Activated CD4-positive, CD25-positive, alpha-beta regulatory T cell treated with anti-CD3 and anti-CD28 coated beads, Interleukin-2, amount 50 U/mL, for 72 hours (primary cell): ENCODE measurements around the gene FBXO21.
"Not testable (repeated sequence)": the region's sequence is repeated elsewhere in the genome, so short reads cannot be mapped to it uniquely, and the experiment has no call there.

Experiments
- DNase-seq: peaks from one replicate; pipeline ENCODE4 v3.0.0; 2021

The FBXO21 gene

GRCh38 chr12:117134721-117135120 is 55.5 kb downstream of the FBXO21 start:
- no peak for DNase-seq

DNA sequence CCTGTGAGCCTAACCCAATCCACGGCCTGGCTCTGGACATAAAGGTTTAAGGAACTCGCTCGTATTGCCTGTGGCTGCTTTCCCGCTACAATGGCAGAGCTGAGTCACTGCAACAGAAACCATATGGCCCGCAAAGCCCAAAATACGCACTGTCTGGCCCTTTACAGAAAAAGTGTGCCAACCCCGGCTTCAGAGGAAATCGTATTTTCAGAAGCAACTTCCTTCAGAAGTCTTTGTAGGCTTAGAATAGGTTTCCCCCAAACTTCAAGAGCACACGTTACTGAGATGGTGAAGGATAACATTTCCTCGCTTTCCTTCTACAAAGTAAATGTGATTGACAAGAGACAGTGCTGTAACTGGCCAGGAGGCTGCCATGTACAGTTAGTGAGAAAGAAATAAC is 56.2 kb downstream of the FBXO21 start:
- DNase-seq = peak; percentile 46

- DNase-seq = no peak
Observed at GRCh38 chr12:117130801-117131200, 59.5 kb downstream of the FBXO21 start.

GRCh38 chr12:117129391-117129790 is 60.9 kb downstream of the FBXO21 start:
- DNase-seq = no peak

DNA sequence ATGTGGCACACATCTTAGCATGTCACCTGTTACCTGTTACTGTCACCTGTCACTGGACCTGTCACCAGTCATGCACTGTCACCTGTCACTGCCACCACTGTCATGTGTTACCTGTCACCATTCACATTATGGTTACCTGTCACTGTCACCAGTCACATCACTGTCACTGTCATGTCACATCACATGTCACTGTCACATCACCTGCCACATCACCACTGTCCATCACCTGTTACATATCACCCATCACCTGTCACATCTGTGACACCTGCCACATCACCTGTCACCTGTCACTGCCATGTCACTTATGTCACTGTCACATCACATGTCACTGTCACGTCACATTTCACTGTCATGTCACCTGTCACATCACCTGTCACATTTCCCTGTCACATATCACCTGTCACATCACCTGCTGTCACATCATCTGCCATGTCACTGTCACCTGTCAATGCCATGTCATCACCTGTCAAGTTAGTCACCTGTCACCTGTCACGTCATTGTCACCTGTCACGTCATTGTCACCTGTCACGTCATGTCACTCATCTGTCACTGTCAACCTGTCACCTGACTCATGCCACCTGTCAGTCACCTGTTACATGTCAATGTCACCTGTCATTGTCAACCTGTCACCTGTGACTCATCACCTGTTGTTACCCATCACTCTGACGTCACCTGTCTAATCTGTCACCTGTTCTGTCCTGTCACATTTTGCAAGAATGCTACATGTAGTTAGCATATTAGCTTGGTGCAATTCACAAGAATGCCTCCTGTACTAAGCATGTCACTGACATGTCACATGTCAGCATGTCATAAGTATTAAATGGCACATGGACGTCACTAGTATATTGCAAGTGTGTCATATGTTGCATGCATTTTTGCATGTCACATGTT is 62.1 kb downstream of the FBXO21 start:
- no peak for DNase-seq

DNA sequence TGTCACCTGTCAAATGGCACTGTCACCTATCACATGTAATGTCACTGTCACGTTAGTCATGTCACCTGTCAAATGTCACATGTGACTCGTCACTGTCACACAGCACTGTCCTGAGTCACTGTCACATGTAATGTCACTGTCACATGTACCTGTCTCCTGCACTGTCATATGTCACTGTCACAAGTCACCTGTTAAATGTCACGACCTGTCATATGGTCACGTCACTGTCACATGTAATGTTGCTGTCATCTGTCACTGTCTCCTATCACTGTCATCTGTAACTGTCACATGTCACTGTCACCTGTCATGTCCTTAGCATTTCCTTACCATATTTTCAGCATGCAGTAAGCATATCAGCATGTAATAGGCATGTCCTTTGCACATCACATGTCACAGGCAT is 63.9 kb downstream of the FBXO21 start:
- DNase-seq = no peak

DNA sequence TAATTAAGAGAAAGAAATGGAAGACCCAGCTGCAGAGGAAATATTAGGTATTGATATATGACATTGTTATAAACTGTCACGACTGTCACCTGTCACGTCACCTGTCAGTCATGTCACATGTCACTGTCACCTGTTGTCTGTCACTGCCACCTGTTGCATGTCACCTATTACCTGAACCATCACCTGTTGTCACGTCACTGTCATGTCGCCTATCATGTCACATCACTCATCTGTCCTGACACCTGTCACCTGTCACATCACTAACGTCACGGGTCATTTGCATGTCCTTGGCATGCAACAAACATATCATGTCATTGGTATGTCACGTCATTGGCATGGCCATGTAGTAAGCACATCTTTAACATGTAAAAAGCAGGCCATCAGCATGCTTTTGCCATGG is 64.5 kb downstream of the FBXO21 start:
- no peak for DNase-seq

DNA sequence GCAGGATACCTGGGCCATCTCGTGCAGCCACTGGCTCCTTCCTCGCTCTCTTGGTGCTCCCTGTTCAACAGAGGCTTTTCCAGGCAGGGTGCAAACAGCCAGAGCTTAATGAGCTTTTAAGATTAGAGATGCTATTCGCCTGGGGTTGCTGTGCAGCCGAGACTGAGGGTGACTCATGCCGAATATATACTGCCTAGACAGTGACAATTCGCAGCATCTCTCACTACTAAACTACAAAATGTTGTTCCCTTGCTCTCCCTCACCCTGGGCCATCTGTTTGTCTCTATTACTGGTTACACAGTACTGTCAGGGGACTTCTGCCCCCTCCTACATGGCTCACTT is 65.0 kb downstream of the FBXO21 start:
- DNase-seq = no peak

DNA sequence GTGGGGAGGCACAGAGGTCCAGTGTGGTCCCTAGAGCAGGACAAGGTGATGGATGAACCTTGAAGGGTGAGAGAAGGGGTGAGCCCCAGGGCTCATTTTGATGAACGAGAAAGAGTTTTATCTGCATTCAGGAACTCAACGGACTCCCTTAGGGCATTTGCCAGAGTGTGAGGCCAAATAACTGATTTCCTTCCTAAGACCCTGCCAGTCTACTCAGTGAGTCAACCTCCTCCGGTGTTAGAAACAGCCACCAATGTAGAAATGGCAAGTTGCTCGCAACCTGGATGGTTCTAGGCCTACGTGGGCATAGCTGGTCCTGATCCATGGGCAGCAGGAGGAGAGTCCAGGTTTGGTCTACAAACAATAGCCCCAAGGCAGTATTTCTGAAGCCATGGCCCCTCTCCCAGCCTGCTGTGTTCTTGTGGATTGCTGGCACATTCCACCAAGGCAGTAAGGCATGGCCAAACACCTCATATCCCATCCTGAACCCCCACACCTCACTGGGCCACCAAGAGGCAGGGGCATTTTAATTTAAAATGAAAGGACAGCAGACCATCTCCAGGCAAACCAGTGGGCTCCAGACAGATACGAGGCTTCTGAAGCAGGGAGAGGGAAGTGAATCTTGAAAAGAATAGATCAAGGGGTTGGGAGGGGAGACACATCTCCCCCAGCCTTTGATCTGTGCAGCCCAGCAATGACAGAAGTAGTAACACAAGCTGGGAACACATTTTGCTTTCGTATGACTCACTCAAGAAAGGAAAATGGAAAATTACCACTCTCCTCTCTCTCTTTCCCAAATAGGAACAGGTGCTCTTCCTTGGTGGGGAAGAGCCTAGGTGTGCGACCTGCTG is 65.6 kb downstream of the FBXO21 start:
- no peak for DNase-seq

DNA sequence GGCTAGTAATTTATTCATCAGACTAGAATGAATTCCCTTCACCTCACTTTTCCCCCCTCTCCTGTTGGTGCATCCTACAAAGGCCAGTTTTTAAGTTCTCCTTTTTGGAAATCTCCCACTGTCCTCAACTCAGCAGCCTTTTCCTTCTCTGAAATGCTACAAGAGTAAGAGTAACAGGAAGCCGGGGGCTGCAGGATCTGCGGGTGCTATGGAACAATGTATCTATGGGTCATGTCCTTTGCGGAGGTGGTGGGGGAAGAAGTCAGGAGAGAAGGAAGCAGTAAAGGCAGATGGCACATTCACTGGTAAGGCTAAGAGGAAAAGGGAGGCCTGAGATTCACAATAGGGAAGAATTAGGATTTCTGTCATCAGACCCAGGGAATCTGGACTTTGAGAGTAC is 68.8 kb downstream of the FBXO21 start:
- no peak for DNase-seq

- DNase-seq = no peak
Observed at GRCh38 chr12:117120787-117121186, 69.5 kb downstream of the FBXO21 start.

- no peak for DNase-seq
Observed at GRCh38 chr12:117119592-117120198, 70.6 kb downstream of the FBXO21 start.

- no peak for DNase-seq
Observed at GRCh38 chr12:117118838-117119591, 71.3 kb downstream of the FBXO21 start.

DNA sequence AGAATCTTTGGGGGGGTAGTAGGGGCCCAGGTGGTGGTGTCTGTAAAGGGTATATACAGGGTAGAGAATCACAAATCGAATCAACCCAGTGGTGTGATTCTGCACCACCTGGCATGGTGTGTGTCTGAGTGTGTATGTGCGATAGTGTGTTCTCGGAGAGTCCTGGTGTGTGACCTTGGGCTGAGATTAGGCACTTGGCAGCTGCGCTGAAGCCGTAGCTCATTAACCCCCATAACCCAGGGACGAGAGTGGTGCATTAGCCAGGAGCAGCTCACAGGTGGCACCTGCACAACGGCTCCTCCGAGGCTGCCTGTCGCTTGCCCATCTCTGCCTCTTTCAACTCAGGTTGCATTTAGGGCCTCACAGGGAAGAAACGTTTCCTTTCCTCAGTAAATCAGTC is 75.5 kb downstream of the FBXO21 start:
- no peak for DNase-seq

DNA sequence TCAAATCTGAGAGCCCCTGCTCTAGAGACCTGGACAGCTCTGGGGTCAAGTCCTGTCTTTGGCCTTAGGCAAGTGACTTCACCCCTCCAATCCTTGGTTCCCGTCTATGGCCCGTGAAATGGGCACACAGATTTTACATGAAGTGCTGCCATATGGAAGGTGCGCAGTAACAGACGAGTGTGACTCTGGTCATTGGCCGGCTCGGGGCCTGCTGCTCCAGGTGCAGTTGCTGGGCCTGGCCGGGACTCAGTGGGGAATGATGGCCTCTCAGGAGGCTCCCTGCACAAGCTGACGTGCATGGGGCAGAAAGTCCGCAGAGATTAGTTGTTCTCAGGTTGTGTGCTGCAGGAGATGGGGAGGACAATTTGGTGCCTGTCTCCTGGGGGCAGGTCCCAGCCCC is 77.0 kb downstream of the FBXO21 start:
- no peak for DNase-seq

GRCh38 chr12:117111821-117112595 is 78.3 kb downstream of the FBXO21 start:
- DNase-seq = no peak

- no peak for DNase-seq
Observed at GRCh38 chr12:117111386-117111785, 78.9 kb downstream of the FBXO21 start.

DNA sequence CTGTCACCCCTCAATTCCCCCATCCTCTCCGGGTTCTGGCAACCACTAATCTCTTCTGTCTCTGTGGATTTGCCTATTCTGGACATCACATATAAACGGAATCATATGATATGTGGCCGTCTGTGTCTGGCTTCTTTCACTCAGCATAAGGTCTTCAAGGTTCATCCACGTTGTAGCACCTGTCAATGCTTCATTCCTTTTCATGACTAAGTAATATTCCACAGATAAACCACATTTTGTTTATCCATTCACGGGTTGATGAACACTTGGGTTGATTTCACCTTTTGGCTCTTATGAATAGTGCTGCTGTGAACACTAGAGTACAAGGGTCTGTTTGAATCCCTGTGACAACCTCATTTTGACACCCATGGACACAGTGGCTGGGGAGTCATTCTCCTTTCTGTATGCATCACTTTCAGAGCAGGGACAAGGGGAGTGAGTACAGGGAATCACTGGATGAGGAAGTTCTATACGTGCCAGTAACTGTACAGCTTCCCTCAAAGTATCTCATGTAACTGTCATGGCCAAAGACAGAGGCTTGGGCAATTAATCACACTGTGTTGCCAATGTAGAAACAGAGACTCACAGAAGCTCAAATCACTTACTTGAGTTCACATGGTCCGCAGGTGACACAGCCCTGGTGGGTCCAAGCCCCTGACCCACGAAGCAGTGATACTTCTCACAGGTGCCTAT is 80.2 kb downstream of the FBXO21 start:
- no peak for DNase-seq

- DNase-seq = peak; percentile 37
Observed at GRCh38 chr12:117105902-117106301, 84.4 kb downstream of the FBXO21 start.

- DNase-seq = not testable (repeated sequence)
Observed at GRCh38 chr12:117104003-117104402, 86.3 kb downstream of the FBXO21 start.

DNA sequence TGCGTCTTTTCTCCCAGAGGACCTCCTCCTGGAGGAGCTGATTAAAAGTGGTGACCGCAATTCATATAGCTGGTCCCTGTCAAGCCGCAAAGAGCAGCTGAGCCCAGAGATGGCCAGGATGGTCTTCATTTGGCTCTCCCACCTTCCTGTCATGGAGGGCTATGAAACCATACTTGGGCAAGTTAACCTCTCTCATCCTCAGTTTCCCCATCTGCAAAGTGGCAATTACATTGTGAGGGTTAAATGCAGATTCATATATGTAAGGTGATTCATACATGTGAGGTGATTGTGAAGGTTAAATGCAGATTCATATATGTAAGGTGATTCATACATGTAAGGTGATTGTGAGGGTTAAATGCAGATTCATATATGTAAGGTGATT is 87.5 kb downstream of the FBXO21 start:
- no peak for DNase-seq
